HepG2 (cell line): ENCODE measurements around the gene WDR45B. TPM values are rescaled to one million over a fixed set of nuclear protein-coding genes. Genes with fewer than 3 reads are reported as not detected.

ENCODE experiments used
- ATAC-seq: fragments of 200-7000 bp; cut with Tn5 transposase; 3 replicates; pipeline ENCODE4 v1.9.1; 2020; ENCODE audit warnings: mild to moderate bottlenecking, moderate library complexity
- BruUV-seq: library from RNA; stranded (reverse); fragments of 400-500 nt; replicated peaks from 2 replicates; lab custom pipeline; 2021; lab: Mats Ljungman, UMichigan
- CTCF ChIA-PET: fragments of 300-600 bp; formaldehyde crosslinking; extraction: SDS; loops from one replicate; lab custom pipeline; 2021; ENCODE audit warnings: low total read pairs, inconsistent platforms, low intra/inter-chr PET ratio; lab: Yijun Ruan, JAX
- POLR2A ChIA-PET: fragments of 350-600 bp; sonication (Branson Sonifier 250); formaldehyde crosslinking; loops from one replicate; lab custom pipeline; 2020; ENCODE audit warnings: antibody characterized with exemption, inconsistent platforms; lab: Yijun Ruan, JAX
- DNase-seq: peaks from one replicate; pipeline ENCODE4 v3.0.0-alpha.2; 2015; ENCODE audit warnings: low spot score
- FAIRE-seq: peaks from 3 replicates; lab custom pipeline; 2011; peaks lifted over from hg19 to GRCh38; lab: Jason Lieb, UNC
- H2AFZ ChIP-seq: one replicate; pipeline ENCODE4 v1.6.1; 2011; ENCODE audit warnings: low read length, inconsistent platforms
- H3K27ac ChIP-seq: fragments of 300-600 bp; 3 replicates; pipeline ENCODE4 v1.8.0; 2011; ENCODE audit warnings: mixed run types, mild to moderate bottlenecking, mixed read lengths, low read length, inconsistent platforms; ENCODE audit not compliant: insufficient read depth; ENCODE audit errors: extremely low read length
- H3K27me3 ChIP-seq, 2 experiments: fragments of 200-600 bp in 1 of 2; 2 replicates in 1 of 2; 3 replicates in 1 of 2; pipeline versions ENCODE4 v1.6.0 to v1.8.0; 2011; ENCODE audit warnings: low read length in 2 of 2, mild to moderate bottlenecking in 2 of 2, moderate library complexity in 2 of 2, inconsistent platforms in 1 of 2; ENCODE audit not compliant: insufficient read depth in 2 of 2, control insufficient read depth in 1 of 2
- H3K36me3 ChIP-seq, 2 experiments: fragments of 200-600 bp in 1 of 2; replicated peaks in 1 of 2; 2 replicates in 1 of 2; 3 replicates in 1 of 2; pipeline versions ENCODE4 v1.5.1 to v1.8.0; 2011; ENCODE audit warnings: low read length in 2 of 2, inconsistent platforms in 1 of 2; ENCODE audit not compliant: insufficient read depth in 2 of 2, control insufficient read depth in 1 of 2
- H3K4me1 ChIP-seq: 2 replicates; pipeline ENCODE4 v1.5.1; 2012; ENCODE audit warnings: low read length, inconsistent platforms; ENCODE audit not compliant: insufficient read depth
- H3K4me2 ChIP-seq: 2 replicates; pipeline ENCODE4 v1.6.0; 2011; ENCODE audit warnings: low read depth, low read length, inconsistent platforms
- H3K4me3 ChIP-seq, 3 experiments: fragments of 200-600 bp in 1 of 3; sonication (generic), shearing (Covaris generic) in 1 of 3; replicated peaks in 1 of 3; 2 replicates each; pipeline ENCODE4 v1.5.1; 2011 to 2016; ENCODE audit warnings: low read length in 3 of 3, inconsistent platforms in 2 of 3, low read depth in 2 of 3, mild to moderate bottlenecking in 2 of 3, control low read depth in 1 of 3, mixed read lengths in 1 of 3; ENCODE audit not compliant: insufficient read depth in 1 of 3
- H3K79me2 ChIP-seq: one replicate; pipeline ENCODE4 v1.6.1; 2011; ENCODE audit warnings: low read length, inconsistent platforms; ENCODE audit not compliant: insufficient read depth
- H3K9ac ChIP-seq: 2 replicates; pipeline ENCODE4 v1.6.0; 2011; ENCODE audit warnings: mild to moderate bottlenecking, low read depth, low read length, inconsistent platforms; ENCODE audit not compliant: insufficient read depth
- H3K9me3 ChIP-seq: 2 replicates; pipeline ENCODE4 v1.5.1; 2012; ENCODE audit warnings: mild to moderate bottlenecking, low read length
- H4K20me1 ChIP-seq: 2 replicates; pipeline ENCODE4 v1.6.0; 2011; ENCODE audit warnings: inconsistent platforms, mild to moderate bottlenecking, low read length, moderate library complexity; ENCODE audit not compliant: insufficient read depth
- CENPX ChIP-seq: sonication (generic); formaldehyde crosslinking; IDR thresholded peaks from 2 replicates; pipeline ENCODE4 v1.9.0; 2021; ENCODE audit warnings: mild to moderate bottlenecking, missing genetic modification reagents, moderate library complexity
- FOXK1 ChIP-seq: sonication (generic); formaldehyde crosslinking; IDR thresholded peaks from 2 replicates; pipeline ENCODE4 v1.4.0; 2020; ENCODE audit warnings: low read depth, missing genetic modification reagents, borderline replicate concordance
- KLF13 ChIP-seq: sonication (generic); formaldehyde crosslinking; IDR thresholded peaks from 2 replicates; pipeline ENCODE4 v1.4.0; 2020; ENCODE audit warnings: mild to moderate bottlenecking, missing genetic modification reagents
- ZBTB21 ChIP-seq: sonication (generic); formaldehyde crosslinking; IDR thresholded peaks from 2 replicates; pipeline ENCODE4 v1.4.0; 2020; ENCODE audit warnings: missing genetic modification reagents
- ZC3H13 ChIP-seq: sonication (generic); formaldehyde crosslinking; IDR thresholded peaks from 2 replicates; pipeline ENCODE4 v1.8.1; 2023; ENCODE audit warnings: mild to moderate bottlenecking, missing genetic modification reagents, moderate library complexity
- ZNF224 ChIP-seq: sonication (generic); formaldehyde crosslinking; IDR thresholded peaks from 2 replicates; pipeline ENCODE4 v1.5.0; 2020; ENCODE audit warnings: mild to moderate bottlenecking, missing genetic modification reagents
- ZNF318 ChIP-seq: sonication (generic); formaldehyde crosslinking; IDR thresholded peaks from 2 replicates; pipeline ENCODE4 v1.4.0; 2020; ENCODE audit warnings: mild to moderate bottlenecking, missing genetic modification reagents
- ZNF646 ChIP-seq: sonication (generic); formaldehyde crosslinking; IDR thresholded peaks from 2 replicates; pipeline ENCODE4 v1.9.0; 2021; ENCODE audit warnings: mild to moderate bottlenecking, missing genetic modification reagents
- WGBS: methylation state at CpG from one replicate; pipeline ENCODE4 v1.1.6; 2017; ENCODE audit warnings: low lambda C conversion rate; 5-methylcytosine and 5-hydroxymethylcytosine counted together
- in situ Hi-C: cut with HindIII; loops from 2 replicates; pipeline ENCODE4 v1.10.0; 2017; ENCODE audit warnings: low pct_unique_long_range_greater_than_20kb; ENCODE audit not compliant: extremely low pct_ligation_motif_present
- intact Hi-C: fragments of 100-400 bp; cut with micrococcal nuclease; formaldehyde crosslinking; loops from one replicate; pipeline ENCODE4 v1.10.0; 2022; ENCODE audit not compliant: unreplicated experiment
- polyA plus RNA-seq, 8 experiments: library from polyadenylated mRNA; depleted of rRNA in 3 of 8; stranded (reverse) in 7 of 8; unstranded in 1 of 8; fragments of >200 nt; fragmentation: Illumina TruSeq in 4 of 8; extraction: Trizol in 4 of 8; gene quantifications; 2 replicates each; pipeline versions ENCODE4 v1.2.1 to v1.2.3, GENCODE V29; 2011 to 2016; ENCODE audit warnings: low read depth in 4 of 8, missing spikeins in 1 of 8, mixed read lengths in 1 of 8; ENCODE audit not compliant: insufficient read depth in 1 of 8
- total RNA-seq, 5 experiments: library from RNA; depleted of rRNA; stranded (reverse); fragments of >200 nt; fragmentation: Illumina TruSeq; extraction: Trizol; gene quantifications; 2 replicates each; pipeline ENCODE4 v1.2.3, GENCODE V29; 2016; ENCODE audit warnings: low read depth in 1 of 5

The WDR45B gene
- total and polyA plus RNA-seq, 2 of the 13 experiments (the other 11 are each of a cell fraction or from before 2014, with no cell fraction given) = 86.2 to 155 TPM

- no peak for FAIRE-seq
- BruUV-seq = no TSS peak
- Histone ChIP-seq H4K20me1 (no peaks in the 10 kb centered on the region), H3K4me2 (no peak overlapping the region), H3K36me3 (no peaks in the 10 kb centered on the region), H3K9ac (no peak overlapping the region), H3K9me3 (no peaks in the 10 kb centered on the region), H3K27ac (no peak overlapping the region), H2AFZ (no peak overlapping the region), H3K4me3 (no peak overlapping the region), H3K79me2 (no peaks in the 10 kb centered on the region), H3K4me1 (peaks cover 17% of the 10 kb centered on the region), H3K27me3 (no peaks in the 10 kb centered on the region)
- intact Hi-C loops (no loop called here), in situ Hi-C loops (loop anchor here (5.0 kb wide), 1 partner anchor 110 kb away; no protein-coding TSS in a partner anchor)
- DNase-seq = no peak
- WGBS = 82% methylated on average over 26 of the region's 28 CpGs
- no peak for ATAC-seq
- ChIA-PET CTCF (interaction anchor here (2.7 kb wide), 1 partner anchor 108 kb away, joined by 18 read pairs; no protein-coding TSS in a partner anchor), POLR2A (no interaction called here)
- TF ChIP-seq ZC3H13 (CRISPR knock-in tag) (no peak), ZNF224 (CRISPR knock-in tag) (no peak), CENPX (no peak), ZNF646 (no peak), FOXK1 (CRISPR knock-in tag) (no peak), KLF13 (CRISPR knock-in tag) (no peak), ZNF318 (CRISPR knock-in tag) (no peak), ZBTB21 (CRISPR knock-in tag) (no peak)
Observed at GRCh38 chr17:82666931-82667667, 18.9 kb upstream of the WDR45B start.
